ENCODE data around the gene KDM5B. TPM values are rescaled to one million over a fixed set of nuclear protein-coding genes. Genes with fewer than 3 reads are reported as not detected.

KDM5B gene
- total RNA-seq, 1 experiment from 2014 or later: 44.6 TPM

DNA sequence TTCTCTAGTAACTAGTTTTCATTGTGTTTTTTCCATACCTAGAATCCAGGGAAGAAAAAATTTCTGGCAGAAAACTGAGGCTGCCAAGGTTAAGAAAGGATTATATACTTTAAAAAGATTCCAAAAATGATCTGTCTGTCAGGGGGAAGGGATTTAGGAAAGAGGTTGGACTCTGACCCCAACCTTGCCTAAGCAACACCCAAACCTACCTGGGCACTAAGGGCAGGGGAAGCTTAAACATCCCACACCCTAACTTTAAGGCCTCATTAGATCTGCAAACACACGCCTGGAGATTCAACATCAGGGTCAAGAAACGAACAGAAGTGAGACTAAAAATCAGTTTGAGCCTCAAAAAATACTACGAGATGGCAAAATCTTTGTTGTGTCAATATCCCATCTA lies 19.4 kb downstream of the KDM5B start:
- H3K79me2 ChIP-seq (ENCODE audit: insufficient read depth, low read length): peaks cover 21% of the 10 kb centered on the region
- BruUV-seq (replicated peaks): no TSS peak
- TF ChIP-seq ZNF274 (IDR thresholded peaks at IDR 0.05; ENCODE audit: low read depth, low read length) (no peak), POLR2A (IDR thresholded peaks at IDR 0.05; ENCODE audit: borderline replicate concordance, extremely low read depth, insufficient read depth, insufficient read length) (no peak), SP1 (IDR thresholded peaks at IDR 0.05; ENCODE audit: low read depth) (no peak), EZH2phosphoT487 (IDR thresholded peaks at IDR 0.05; ENCODE audit: borderline replicate concordance) (no peak), POLR2AphosphoS5 (IDR thresholded peaks at IDR 0.05; ENCODE audit: low read depth, low read length) (no peak), SIN3A (IDR thresholded peaks at IDR 0.05; ENCODE audit: low read depth) (no peak), ELF1 (IDR thresholded peaks at IDR 0.05; ENCODE audit: borderline replicate concordance, low read depth) (no peak)
- TF ChIP-seq, protein P1, sequence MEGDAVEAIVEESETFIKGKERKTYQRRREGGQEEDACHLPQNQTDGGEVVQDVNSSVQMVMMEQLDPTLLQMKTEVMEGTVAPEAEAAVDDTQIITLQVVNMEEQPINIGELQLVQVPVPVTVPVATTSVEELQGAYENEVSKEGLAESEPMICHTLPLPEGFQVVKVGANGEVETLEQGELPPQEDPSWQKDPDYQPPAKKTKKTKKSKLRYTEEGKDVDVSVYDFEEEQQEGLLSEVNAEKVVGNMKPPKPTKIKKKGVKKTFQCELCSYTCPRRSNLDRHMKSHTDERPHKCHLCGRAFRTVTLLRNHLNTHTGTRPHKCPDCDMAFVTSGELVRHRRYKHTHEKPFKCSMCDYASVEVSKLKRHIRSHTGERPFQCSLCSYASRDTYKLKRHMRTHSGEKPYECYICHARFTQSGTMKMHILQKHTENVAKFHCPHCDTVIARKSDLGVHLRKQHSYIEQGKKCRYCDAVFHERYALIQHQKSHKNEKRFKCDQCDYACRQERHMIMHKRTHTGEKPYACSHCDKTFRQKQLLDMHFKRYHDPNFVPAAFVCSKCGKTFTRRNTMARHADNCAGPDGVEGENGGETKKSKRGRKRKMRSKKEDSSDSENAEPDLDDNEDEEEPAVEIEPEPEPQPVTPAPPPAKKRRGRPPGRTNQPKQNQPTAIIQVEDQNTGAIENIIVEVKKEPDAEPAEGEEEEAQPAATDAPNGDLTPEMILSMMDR (IDR thresholded peaks at IDR 0.05 in 2 of 3, conservative IDR thresholded peaks at IDR 0.05 in 1 of 3; ENCODE audit: borderline replicate concordance in 1 of 3, insufficient read depth in 1 of 3, low read depth in 2 of 3, low read length in 2 of 3): no peak
- TF ChIP-seq, protein P2, sequence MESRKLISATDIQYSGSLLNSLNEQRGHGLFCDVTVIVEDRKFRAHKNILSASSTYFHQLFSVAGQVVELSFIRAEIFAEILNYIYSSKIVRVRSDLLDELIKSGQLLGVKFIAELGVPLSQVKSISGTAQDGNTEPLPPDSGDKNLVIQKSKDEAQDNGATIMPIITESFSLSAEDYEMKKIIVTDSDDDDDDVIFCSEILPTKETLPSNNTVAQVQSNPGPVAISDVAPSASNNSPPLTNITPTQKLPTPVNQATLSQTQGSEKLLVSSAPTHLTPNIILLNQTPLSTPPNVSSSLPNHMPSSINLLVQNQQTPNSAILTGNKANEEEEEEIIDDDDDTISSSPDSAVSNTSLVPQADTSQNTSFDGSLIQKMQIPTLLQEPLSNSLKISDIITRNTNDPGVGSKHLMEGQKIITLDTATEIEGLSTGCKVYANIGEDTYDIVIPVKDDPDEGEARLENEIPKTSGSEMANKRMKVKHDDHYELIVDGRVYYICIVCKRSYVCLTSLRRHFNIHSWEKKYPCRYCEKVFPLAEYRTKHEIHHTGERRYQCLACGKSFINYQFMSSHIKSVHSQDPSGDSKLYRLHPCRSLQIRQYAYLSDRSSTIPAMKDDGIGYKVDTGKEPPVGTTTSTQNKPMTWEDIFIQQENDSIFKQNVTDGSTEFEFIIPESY (IDR thresholded peaks at IDR 0.05; ENCODE audit: extremely low read depth, insufficient replicate concordance, low read length): no peak
- TF ChIP-seq, protein P3, sequence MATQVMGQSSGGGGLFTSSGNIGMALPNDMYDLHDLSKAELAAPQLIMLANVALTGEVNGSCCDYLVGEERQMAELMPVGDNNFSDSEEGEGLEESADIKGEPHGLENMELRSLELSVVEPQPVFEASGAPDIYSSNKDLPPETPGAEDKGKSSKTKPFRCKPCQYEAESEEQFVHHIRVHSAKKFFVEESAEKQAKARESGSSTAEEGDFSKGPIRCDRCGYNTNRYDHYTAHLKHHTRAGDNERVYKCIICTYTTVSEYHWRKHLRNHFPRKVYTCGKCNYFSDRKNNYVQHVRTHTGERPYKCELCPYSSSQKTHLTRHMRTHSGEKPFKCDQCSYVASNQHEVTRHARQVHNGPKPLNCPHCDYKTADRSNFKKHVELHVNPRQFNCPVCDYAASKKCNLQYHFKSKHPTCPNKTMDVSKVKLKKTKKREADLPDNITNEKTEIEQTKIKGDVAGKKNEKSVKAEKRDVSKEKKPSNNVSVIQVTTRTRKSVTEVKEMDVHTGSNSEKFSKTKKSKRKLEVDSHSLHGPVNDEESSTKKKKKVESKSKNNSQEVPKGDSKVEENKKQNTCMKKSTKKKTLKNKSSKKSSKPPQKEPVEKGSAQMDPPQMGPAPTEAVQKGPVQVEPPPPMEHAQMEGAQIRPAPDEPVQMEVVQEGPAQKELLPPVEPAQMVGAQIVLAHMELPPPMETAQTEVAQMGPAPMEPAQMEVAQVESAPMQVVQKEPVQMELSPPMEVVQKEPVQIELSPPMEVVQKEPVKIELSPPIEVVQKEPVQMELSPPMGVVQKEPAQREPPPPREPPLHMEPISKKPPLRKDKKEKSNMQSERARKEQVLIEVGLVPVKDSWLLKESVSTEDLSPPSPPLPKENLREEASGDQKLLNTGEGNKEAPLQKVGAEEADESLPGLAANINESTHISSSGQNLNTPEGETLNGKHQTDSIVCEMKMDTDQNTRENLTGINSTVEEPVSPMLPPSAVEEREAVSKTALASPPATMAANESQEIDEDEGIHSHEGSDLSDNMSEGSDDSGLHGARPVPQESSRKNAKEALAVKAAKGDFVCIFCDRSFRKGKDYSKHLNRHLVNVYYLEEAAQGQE (IDR thresholded peaks at IDR 0.05; ENCODE audit: low read depth): no peak
- TF ChIP-seq, protein P4, sequence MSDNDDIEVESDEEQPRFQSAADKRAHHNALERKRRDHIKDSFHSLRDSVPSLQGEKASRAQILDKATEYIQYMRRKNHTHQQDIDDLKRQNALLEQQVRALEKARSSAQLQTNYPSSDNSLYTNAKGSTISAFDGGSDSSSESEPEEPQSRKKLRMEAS (IDR thresholded peaks at IDR 0.05): no peak
- no peaks in the 10 kb centered on the region for H3K36me3 ChIP-seq (ENCODE audit: control insufficient read depth in 1 of 2, insufficient read depth in 2 of 2, low read length in 2 of 2)
- ATAC-seq: no peak
- H4K20me1 ChIP-seq (ENCODE audit: insufficient read depth): no peaks in the 10 kb centered on the region
- no peak overlapping the region for H3K4me2 ChIP-seq (ENCODE audit: low read length)
- DNase-seq (ENCODE audit: low read depth, low spot score): no peak
- H3K4me3 ChIP-seq (replicated peaks in 1 of 2; ENCODE audit: low read depth in 1 of 2, low read length in 2 of 2): no peak overlapping the region
- POLR2A ChIA-PET: no interaction called here
- intact Hi-C loops (cut with micrococcal nuclease): no loop called here
- CTCF ChIA-PET: interaction anchor here (1.0 kb wide), 1 partner anchor 21 kb away, joined by 3 read pairs; the partner anchor contains the start of gene PCAT6
- H3K27ac ChIP-seq (ENCODE audit: low read depth, low read length): no peak overlapping the region
- no peak overlapping the region for H2AFZ ChIP-seq (ENCODE audit: low read depth, low read length, poor library complexity, severe bottlenecking)
- RAD21 ChIA-PET (ENCODE audit: low non-redundant PET in 1 of 2, low total read pairs in 2 of 2, uncharacterized antibody in 2 of 2, unreplicated experiment in 2 of 2): no interaction called here
- no peaks in the 10 kb centered on the region for H3K9me3 ChIP-seq (ENCODE audit: control insufficient read depth in 1 of 2, insufficient read depth in 1 of 2, low read depth in 1 of 2, low read length in 2 of 2)
- H3K9ac ChIP-seq (ENCODE audit: low read length): no peak overlapping the region
- H3K4me1 ChIP-seq (ENCODE audit: control insufficient read depth in 1 of 2, insufficient read depth in 2 of 2, low read length in 2 of 2): no peaks in the 10 kb centered on the region
- H3K27me3 ChIP-seq (ENCODE audit: insufficient read depth, low read length): no peaks in the 10 kb centered on the region
- H3K9me2 ChIP-seq (ENCODE audit: insufficient read depth): no peaks in the 10 kb centered on the region

Data from HCT116 (cell line).